ENCODE measurements around the gene GPR143. TPM values are rescaled to one million over a fixed set of nuclear protein-coding genes. Genes with fewer than 3 reads are reported as not detected.
"Not testable (repeated sequence)": the region's sequence is repeated elsewhere in the genome, so short reads cannot be mapped to it uniquely, and the experiment has no call there.

The GPR143 gene
- total RNA-seq, 2 donors from 2014 or later, result 1.1 TPM; not detected in 1

GRCh38 chrX:9775930-9776329 is 10.3 kb upstream of the GPR143 start:
- peak; percentile 11 for DNase-seq (ENCODE audit: low spot score)
- intact Hi-C loops (cut with DNase I), result no loop called here

GRCh38 chrX:9772943-9773342 is 7.3 kb upstream of the GPR143 start:
- intact Hi-C loops (cut with DNase I), result no loop called here
- DNase-seq (ENCODE audit: low spot score), result no peak

DNA sequence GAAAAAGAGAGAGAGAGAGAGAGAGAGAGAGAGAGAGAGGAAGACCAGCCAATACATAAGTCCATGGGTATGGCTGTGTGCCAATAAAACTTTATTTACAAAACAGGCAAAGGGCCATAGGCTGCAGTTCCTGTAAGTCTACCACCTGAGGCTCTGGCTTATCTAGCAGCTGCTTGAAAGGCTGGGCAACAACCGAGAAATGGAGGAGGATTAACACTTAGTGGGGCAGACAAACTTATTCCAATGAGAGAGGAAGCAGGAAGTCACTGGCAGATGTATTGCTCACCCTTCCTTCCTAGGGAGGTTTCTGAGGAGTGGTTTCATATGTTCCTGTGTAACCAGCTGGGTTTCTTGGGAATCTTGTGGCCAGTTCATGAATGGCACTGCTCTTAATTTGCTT is 4.7 kb upstream of the GPR143 start:
- DNase-seq (ENCODE audit: low spot score), result peak; percentile 8
- intact Hi-C loops (cut with DNase I), result no loop called here

GRCh38 chrX:9768321-9768839 is 2.7 kb upstream of the GPR143 start:
- DNase-seq (ENCODE audit: low spot score), result peak; percentile 50
- intact Hi-C loops (cut with DNase I), result not testable (repeated sequence)

DNA sequence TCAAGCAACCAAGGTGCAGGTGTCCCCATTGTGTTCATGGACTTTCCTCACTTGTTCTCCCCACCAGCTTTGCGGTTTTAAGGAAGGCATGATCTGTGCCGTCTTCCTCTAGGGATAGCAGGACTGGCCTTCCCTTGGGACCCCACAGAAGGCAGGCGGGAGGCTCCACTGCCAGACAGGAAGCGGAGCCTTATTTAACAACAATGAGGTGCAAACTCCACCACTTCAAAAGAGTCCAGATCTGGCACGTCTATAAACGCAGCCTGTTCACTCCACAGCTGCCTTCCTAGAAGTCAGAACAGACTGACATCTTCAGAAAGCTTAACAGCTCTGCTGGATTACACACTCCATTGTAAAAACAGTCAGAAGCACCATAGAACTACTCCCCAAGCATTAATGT is 1.7 kb upstream of the GPR143 start:
- intact Hi-C loops (cut with DNase I), result no loop called here
- DNase-seq (ENCODE audit: low spot score), result peak; percentile 16

DNA sequence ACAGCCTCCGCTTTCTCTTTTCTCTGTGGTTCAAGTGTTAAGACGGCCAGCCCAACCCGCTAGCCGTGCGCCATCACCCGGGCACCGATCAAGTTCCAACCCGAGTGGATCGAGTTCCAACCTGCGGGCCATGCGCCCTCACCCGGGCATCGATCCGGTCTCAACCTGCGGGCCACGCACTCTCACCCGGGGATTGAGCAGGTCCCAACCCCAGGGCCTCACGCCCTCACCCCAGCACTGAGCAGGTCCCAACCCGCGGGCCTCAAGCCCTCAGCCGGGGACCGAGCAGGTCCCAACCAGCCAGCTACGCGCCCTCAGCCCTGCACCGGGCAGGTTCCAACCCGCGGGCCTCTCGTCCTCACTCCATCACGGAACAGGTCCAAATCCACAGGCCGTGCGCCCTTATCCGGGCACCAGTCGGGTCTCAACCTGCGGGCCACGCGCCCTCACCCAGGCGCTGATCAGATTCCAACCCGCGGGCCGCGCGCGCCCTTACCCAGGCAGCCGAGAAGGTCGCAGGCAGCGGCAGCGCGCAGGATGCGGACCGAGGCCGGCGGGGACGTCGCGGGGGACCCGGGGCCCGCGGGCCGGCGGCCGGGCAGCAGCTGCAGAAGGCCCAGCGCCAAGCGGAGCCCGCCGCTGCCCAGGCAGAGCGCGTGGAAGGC is 443 bp downstream of the GPR143 start:
- intact Hi-C loops (cut with DNase I), result no loop called here

GRCh38 chrX:9759337-9759736 is 6.3 kb downstream of the GPR143 start:
- intact Hi-C loops (cut with DNase I), result no loop called here

More for the DNA sequence above, 443 bp downstream of the GPR143 start:
- peak; percentile 71 for DNase-seq (ENCODE audit: low spot score)

DNA sequence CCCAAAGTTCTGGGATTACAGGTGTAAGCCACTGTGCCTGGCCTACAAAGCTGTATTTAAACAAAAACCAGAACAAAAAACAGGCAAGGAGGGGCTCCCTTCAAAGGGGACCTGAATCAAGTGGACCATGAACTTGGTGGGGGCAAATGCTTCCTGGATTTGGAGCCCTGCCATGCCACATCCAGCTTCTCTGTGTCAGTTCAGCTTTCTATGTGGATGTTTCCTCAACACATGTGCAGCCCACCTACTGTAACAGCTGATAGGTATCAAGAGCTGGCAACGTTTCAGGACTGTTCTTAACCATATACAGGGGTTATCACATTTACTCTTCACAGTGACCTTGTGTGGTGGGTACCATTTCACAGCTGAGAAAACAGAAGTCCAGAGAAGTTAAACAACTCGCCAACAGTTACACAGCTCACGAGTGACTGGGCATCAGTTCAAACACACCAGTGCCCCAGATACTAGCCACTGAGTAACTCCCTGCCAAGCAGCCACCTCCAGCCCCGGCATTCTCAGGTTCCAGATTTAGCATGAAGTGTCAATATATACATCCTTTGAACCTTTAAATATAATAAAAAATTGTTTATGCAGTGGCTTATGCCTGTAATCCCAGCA is 7.5 kb downstream of the GPR143 start:
- intact Hi-C loops (cut with DNase I), result no loop called here
- no peak for DNase-seq (ENCODE audit: low spot score)

More at GRCh38 chrX:9759337-9759736, 6.3 kb downstream of the GPR143 start:
- no peak for DNase-seq (ENCODE audit: low spot score)

DNA sequence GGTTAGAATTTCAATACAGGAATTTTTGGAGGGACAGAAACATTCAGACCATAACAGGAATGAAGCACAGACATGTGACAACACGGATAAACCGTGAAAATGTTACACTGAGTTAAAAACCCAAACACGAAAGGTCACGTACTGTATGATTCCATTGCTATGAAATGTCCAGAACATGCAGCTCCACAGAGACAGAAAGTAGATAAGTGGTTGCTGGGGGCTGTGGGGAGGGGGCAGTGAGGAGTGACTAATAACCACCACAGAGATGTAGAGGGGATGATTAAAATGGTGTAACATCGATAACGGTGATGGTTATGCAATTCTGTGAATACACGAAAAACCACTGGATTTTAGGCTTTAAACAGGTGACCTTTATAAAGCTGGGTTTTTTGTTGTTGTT is 8.3 kb downstream of the GPR143 start:
- intact Hi-C loops (cut with DNase I), result no loop called here
- no peak for DNase-seq (ENCODE audit: low spot score)

DNA sequence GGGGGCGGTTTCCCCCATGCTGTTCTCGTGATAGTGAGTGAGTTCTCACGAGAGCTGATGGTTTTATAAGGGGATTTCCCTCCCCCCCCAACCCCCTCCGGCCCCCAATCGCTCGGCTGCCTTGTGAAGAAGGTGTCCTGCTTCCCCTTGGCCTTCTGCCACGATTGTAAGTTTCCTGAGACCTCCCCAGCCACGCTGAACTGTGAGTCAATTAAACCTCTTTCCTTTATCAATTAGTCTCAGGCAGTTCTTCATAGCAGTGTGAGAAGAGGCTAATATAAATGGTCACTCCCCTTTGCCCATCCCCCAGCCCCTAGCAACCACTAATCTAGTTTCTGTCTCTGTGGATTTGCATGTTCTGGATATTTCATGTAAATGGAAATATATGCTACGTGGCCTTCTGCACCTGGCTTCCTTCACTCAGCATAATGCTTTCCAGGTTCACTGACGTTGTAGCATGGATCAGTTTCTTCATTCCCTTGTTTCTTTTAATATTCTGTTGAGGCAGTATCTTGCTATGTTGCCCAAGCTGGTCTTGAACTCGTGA is 16.4 kb downstream of the GPR143 start:
- intact Hi-C loops (cut with DNase I), result no loop called here
- no peak for DNase-seq (ENCODE audit: low spot score)

DNA sequence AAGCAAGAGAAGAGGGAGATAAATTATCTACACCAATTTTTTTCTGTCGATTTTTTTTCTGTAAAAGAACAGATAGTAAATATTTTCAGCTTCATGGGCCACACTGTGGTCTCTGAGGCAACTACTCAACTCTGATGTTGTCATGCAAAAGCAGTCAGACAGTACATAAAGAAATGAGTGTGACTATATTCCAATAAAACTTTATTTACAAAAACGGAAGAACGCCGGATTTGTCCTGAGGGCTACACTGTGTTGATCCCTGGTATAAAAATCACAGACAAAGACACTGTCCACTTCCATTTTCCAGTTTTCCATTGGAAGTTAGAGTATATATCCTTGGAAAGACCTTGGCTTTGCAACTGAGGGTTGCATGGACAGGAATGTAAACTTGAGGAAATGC is 18.0 kb downstream of the GPR143 start:
- no peak for DNase-seq (ENCODE audit: low spot score)
- intact Hi-C loops (cut with DNase I), result no loop called here

DNA sequence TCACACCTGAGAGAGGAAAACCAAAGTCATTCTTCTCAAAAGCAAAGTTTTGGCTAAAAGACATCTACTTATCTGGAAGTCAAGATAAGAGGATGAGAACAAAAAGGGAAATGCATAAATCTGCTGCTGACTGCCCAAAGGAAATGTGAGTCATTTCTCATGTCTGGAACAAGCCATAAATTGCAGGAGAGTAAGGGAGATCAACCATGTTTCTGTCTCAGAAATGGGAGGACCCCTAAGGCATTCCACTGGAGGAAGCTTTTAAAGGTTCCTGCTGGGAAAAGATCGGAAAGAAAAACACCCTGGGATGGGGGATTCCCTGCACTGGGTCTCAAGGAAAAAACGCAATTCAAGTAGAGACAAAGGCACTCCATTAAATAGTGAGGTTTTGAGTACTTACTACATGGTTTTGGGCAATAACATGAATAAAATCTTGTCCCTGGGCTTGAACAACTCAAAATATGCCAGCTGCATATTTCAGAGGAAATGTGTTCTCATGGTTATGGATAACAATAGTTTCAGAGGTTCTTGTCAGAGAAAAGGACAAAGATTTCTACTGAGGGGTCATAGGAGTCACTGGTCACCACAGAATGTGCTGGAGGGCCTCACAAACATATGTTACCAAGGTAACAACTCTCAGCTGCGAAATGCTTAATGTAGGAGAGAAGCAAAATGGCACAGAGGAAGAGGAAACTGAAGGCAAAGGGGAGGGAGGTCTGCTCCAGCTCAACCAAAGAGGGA is 19.3 kb downstream of the GPR143 start:
- DNase-seq (ENCODE audit: low spot score), result no peak
- intact Hi-C loops (cut with DNase I), result no loop called here

DNA sequence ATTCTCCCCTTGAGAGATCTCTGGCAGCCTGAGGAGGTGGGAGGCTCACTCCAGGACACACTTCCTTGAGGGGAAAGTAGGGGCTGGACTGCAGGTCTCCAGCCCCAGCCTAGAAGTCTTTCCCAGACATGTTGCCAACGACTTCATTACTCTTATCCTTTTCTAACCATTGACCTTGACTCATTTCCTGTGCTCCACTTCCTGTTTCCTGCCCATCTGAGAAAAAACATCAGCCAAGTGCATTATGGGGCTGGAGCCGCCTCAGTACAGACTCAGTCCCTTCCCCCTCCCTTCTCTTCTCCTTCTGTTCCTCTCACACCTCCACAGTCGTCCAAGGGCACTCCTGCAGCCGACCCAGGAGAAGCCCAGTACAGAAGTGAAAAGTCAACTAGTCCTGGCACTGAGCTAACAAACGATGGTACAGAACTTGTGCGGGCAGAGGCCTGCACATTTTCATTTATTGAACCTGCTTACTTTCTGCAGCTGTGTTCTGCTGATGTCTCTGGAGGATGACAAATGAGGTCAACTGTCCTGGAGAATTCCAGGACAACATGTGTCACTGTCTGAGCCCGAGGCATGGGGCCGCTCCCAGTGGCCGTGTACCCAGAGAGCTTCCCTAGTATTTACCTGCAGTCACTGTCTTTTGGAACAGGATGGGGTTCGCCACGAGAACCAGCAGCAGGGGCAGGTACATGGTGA is 20.1 kb downstream of the GPR143 start:
- intact Hi-C loops (cut with DNase I), result no loop called here
- no peak for DNase-seq (ENCODE audit: low spot score)

- intact Hi-C loops (cut with DNase I), result no loop called here
- peak; percentile 58 for DNase-seq (ENCODE audit: low spot score)
These were observed 26.5 kb downstream of the GPR143 start for GRCh38 chrX:9739130-9739529.

DNA sequence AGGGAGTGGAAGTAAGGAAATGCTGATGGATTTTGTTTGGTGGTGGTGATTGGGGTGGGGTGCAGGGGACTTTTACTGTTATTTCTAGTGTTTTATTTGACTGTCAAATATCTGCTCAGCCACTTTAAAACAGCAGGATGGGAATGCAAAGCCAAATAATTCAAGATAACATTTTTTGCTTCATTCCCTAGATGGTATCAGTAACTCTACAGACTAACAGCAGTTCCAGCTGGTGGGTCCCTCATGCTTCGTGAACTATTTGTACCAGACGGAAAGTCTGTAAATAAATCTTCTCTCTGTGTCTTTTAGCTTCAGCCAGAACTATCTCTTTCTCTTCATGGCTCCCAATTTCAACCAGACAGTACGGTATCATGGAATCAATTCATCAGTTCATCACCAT is 27.5 kb downstream of the GPR143 start:
- intact Hi-C loops (cut with DNase I), result no loop called here
- no peak for DNase-seq (ENCODE audit: low spot score)

GRCh38 chrX:9737363-9737762 is 28.3 kb downstream of the GPR143 start:
- DNase-seq (ENCODE audit: low spot score), result no peak
- intact Hi-C loops (cut with DNase I), result no loop called here

- intact Hi-C loops (cut with DNase I), result no loop called here
These were observed 34.9 kb downstream of the GPR143 start for GRCh38 chrX:9730752-9731151.

GRCh38 chrX:9730078-9730477 is 35.6 kb downstream of the GPR143 start:
- intact Hi-C loops (cut with DNase I), result no loop called here
- DNase-seq (ENCODE audit: low spot score), result no peak

More at GRCh38 chrX:9730752-9731151, 34.9 kb downstream of the GPR143 start:
- no peak for DNase-seq (ENCODE audit: low spot score)

DNA sequence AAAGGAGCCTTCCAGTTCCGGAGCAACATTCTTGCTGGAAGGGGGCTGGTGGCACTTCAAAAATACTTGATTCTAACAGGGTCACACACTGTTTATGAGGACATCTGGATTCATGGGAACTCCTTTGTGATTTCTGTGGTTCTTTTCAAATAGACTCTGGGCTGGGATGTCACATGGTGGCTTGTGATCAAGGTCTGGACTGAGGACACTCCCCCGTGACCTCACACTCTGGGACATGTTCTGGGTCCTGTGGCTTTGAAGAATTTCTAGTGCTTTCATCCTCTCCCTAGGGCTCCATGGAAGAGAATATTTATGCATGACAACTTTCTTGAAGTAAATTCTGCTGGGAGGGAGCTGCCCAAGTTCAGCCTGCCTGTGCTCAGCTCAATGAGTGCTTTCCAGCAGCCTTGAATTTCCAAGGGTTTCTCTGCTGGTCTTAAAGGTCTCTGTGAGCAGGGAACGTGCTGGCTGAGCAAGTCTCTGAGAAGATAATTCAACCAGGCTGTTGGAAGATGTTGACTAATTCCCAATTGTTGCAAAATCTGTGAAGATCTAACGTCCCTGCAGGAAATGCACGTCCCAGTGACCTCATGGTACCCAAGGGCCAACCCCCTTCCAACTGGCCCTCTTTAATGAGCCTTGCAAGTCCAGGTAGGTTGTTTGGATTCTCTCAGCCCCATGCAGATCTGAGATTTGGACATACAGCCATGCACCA is 36.3 kb downstream of the GPR143 start:
- intact Hi-C loops (cut with DNase I), result no loop called here
- DNase-seq (ENCODE audit: low spot score), result no peak
